B cell (primary cell): ENCODE measurements around the gene PNKD.

Experiments used
- EZH2 ChIP-seq: IDR thresholded peaks from 2 replicates; pipeline ENCODE4 v1.6.1; 2012; ENCODE audit warnings: borderline replicate concordance, low read depth, mild to moderate bottlenecking, moderate library complexity, low read length; ENCODE audit not compliant: insufficient read depth, poor library complexity, severe bottlenecking
- TF ChIP-seq, protein P1 (sequence below): fragments of 200-600 bp; IDR thresholded peaks from one replicate; pipeline ENCODE4 v1.8.0; 2022; ENCODE audit warnings: antibody characterized with exemption, mild to moderate bottlenecking

DNA sequence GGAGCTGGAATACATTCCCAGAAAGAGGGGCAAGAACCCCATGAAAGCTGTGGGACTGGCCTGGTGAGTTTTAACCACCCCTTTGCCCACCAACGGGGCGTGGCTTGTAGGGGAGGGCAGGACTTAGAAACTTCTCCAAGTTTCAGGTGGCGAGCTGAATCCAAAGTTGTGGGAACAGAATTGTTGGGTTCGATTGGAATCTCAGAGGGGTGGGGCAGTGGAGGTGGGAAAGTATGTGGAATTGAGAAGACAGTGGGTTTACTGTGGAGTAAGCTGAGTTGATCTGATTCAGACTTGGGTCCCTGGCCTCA, 1.1 kb downstream of the PNKD start:
- TF ChIP-seq, protein P1, sequence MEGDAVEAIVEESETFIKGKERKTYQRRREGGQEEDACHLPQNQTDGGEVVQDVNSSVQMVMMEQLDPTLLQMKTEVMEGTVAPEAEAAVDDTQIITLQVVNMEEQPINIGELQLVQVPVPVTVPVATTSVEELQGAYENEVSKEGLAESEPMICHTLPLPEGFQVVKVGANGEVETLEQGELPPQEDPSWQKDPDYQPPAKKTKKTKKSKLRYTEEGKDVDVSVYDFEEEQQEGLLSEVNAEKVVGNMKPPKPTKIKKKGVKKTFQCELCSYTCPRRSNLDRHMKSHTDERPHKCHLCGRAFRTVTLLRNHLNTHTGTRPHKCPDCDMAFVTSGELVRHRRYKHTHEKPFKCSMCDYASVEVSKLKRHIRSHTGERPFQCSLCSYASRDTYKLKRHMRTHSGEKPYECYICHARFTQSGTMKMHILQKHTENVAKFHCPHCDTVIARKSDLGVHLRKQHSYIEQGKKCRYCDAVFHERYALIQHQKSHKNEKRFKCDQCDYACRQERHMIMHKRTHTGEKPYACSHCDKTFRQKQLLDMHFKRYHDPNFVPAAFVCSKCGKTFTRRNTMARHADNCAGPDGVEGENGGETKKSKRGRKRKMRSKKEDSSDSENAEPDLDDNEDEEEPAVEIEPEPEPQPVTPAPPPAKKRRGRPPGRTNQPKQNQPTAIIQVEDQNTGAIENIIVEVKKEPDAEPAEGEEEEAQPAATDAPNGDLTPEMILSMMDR, result no peak
- TF ChIP-seq EZH2, result no peak
